Upper lobe of left lung (tissue), 6 donors: ENCODE measurements around the gene TMEM92. TPM values are rescaled to one million over a fixed set of nuclear protein-coding genes. Genes with fewer than 3 reads are reported as not detected.

ENCODE experiments used
- ATAC-seq, 2 donors: fragments of 200-7000 bp; cut with Tn5 transposase; one replicate each; pipeline ENCODE4 v1.9.1; 2022; ENCODE audit warnings: mild to moderate bottlenecking in 2 of 2, moderate library complexity in 2 of 2; ENCODE audit not compliant: low FRiP score in 2 of 2
- DNase-seq, 2 donors: peaks; one replicate each; pipeline ENCODE4 v3.0.0-alpha.2; 2019 to 2020
- H3K27ac ChIP-seq, 4 donors: fragments of 200-600 bp; sonication (generic); one replicate each; pipeline ENCODE4 v1.5.1; 2016 to 2019
- H3K27me3 ChIP-seq, 4 donors: fragments of 200-600 bp; sonication (generic); one replicate each; pipeline ENCODE4 v1.5.1; 2017 to 2019
- H3K36me3 ChIP-seq, 4 donors: fragments of 200-600 bp; sonication (generic); one replicate each; pipeline ENCODE4 v1.5.1; 2016 to 2019
- H3K4me1 ChIP-seq, 4 donors: fragments of 200-600 bp; sonication (generic); one replicate each; pipeline ENCODE4 v1.5.1; 2018 to 2019
- H3K4me3 ChIP-seq, 4 donors: fragments of 200-600 bp; sonication (generic); one replicate each; pipeline ENCODE4 v1.5.1; 2017 to 2019; ENCODE audit warnings: mild to moderate bottlenecking in 2 of 4, moderate library complexity in 1 of 4
- H3K9me3 ChIP-seq, 4 donors: fragments of 200-600 bp; sonication (generic); one replicate each; pipeline ENCODE4 v1.5.1; 2018 to 2019
- CTCF ChIP-seq, 6 experiments: fragments of 450-650 bp in 4 of 6; fragments of 200-600 bp in 2 of 6; sonication (generic) in 2 of 6; IDR thresholded peaks; one replicate each; pipeline ENCODE4 v1.5.1; 2016 to 2019; ENCODE audit warnings: antibody characterized with exemption in 6 of 6
- EP300 ChIP-seq, 4 donors: sonication (generic); formaldehyde crosslinking; IDR thresholded peaks; one replicate each; pipeline ENCODE4 v1.5.1; 2017; ENCODE audit warnings: antibody characterized with exemption in 4 of 4, control low read depth in 2 of 4
- POLR2A ChIP-seq, 4 donors: fragments of 450-650 bp; IDR thresholded peaks; one replicate each; pipeline ENCODE4 v1.5.1; 2016 to 2017; ENCODE audit warnings: antibody characterized with exemption in 4 of 4, mild to moderate bottlenecking in 2 of 4
- POLR2AphosphoS5 ChIP-seq, 2 donors: sonication (generic); formaldehyde crosslinking; IDR thresholded peaks; one replicate each; pipeline ENCODE4 v1.5.1; 2017; ENCODE audit warnings: antibody characterized with exemption in 2 of 2
- WGBS, 2 donors: methylation state at CpG; one replicate each; pipeline ENCODE4 v1.1.5; 2017 to 2018; 5-methylcytosine and 5-hydroxymethylcytosine counted together
- total RNA-seq, 6 donors: library from RNA; depleted of rRNA in 4 of 6; stranded (reverse); fragments of >200 nt in 4 of 6; gene quantifications; one replicate each; pipeline versions ENCODE4 v1.1.0 to v1.2.1, GENCODE V29; 2016 to 2021
- donor health status: DM: no; HTN: no; CAD: no; lungs with moderate emphysema.
- donor health status: DM: no; HTN: yes; CAD: no; lungs with severe emphysema.

Gene TMEM92
- total RNA-seq, 6 donors from 2014 or later, result 1.3 to 15.7 (median 3.8) TPM

- H3K36me3 ChIP-seq, result no peaks in the 10 kb centered on the region
- H3K9me3 ChIP-seq, result no peaks in the 10 kb centered on the region
- no peak overlapping the region for H3K27ac ChIP-seq
- 50 to 54% methylated on average over 4 of the region's 4 CpGs for WGBS, 2 donors
- ATAC-seq (no peak), DNase-seq (no peak)
- no peak overlapping the region for H3K4me3 ChIP-seq
- no peaks in the 10 kb centered on the region for H3K27me3 ChIP-seq
- no peaks in the 10 kb centered on the region for H3K4me1 ChIP-seq
- TF ChIP-seq POLR2AphosphoS5 (IDR thresholded peaks at IDR 0.05), result no peak
- no peak for TF ChIP-seq POLR2A (IDR thresholded peaks at IDR 0.05)
- TF ChIP-seq CTCF (IDR thresholded peaks at IDR 0.05), result no peak
- TF ChIP-seq EP300 (IDR thresholded peaks at IDR 0.05), result no peak
Measured at GRCh38 chr17:50239937-50240336, 34.3 kb upstream of the TMEM92 start.

- no peak for ATAC-seq
- WGBS, 2 donors, result 67 to 82% methylated on average over 1 of the region's 1 CpG
- Histone ChIP-seq H3K27me3 (no peaks in the 10 kb centered on the region), H3K4me3 (no peak overlapping the region), H3K9me3 (no peaks in the 10 kb centered on the region), H3K36me3 (no peaks in the 10 kb centered on the region), H3K4me1 (no peaks in the 10 kb centered on the region), H3K27ac (no peak overlapping the region)
- DNase-seq, result no peak
- TF ChIP-seq POLR2A (IDR thresholded peaks at IDR 0.05), result no peak
- no peak for TF ChIP-seq EP300 (IDR thresholded peaks at IDR 0.05)
- TF ChIP-seq CTCF (IDR thresholded peaks at IDR 0.05), result no peak
- no peak for TF ChIP-seq POLR2AphosphoS5 (IDR thresholded peaks at IDR 0.05)
Measured at GRCh38 chr17:50240851-50241250, 33.4 kb upstream of the TMEM92 start.

DNA sequence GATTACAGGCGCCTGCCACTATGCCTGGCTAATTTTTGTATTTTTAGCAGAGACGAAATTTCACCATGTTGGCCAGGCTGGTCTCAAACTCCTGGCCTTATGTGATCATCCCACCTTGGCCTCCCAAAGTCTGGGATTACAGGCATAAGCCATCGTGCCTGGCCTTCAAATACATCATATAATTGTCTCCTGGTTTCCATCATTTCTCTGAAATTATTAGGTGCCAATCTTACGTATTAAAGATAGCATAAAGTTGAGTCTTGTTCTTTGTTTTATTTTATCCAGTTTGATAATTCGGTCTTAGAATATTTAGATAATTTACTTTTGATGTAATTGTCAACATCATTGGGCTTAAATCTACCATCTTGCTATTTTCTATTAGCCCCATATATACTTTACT is 32.8 kb upstream of the TMEM92 start:
- Histone ChIP-seq H3K27ac (no peak overlapping the region), H3K27me3 (no peaks in the 10 kb centered on the region), H3K9me3 (no peaks in the 10 kb centered on the region), H3K4me3 (no peak overlapping the region), H3K4me1 (no peaks in the 10 kb centered on the region), H3K36me3 (no peaks in the 10 kb centered on the region)
- no peak for TF ChIP-seq POLR2A (IDR thresholded peaks at IDR 0.05)
- TF ChIP-seq EP300 (IDR thresholded peaks at IDR 0.05), result no peak
- no peak for TF ChIP-seq POLR2AphosphoS5 (IDR thresholded peaks at IDR 0.05)
- TF ChIP-seq CTCF (IDR thresholded peaks at IDR 0.05), result no peak
- ATAC-seq, result no peak
- DNase-seq, result no peak
- WGBS, 2 donors, result 79 to 81% methylated on average over 5 of the region's 5 CpGs

DNA sequence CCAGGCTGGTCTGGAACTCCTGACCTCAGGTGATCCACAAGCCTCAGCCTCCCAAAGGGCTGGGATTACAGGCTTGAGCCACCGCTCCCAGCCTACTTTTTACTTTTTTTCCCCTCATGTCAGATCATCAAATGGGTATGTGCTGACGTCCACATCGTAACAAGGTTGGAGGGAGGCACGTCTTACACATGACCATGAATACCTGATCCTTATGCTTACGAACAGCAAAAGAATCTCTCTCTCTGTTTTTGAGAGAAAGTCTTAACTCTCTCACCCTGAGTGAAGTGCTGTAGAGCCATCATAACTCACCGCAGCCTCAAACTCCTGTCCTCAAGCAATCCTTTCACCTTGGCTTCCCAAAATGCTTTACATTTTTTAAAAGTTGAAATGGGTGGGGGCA is 29.5 kb upstream of the TMEM92 start:
- no peaks in the 10 kb centered on the region for H3K4me1 ChIP-seq

More for the DNA sequence above, 29.5 kb upstream of the TMEM92 start:
- Histone ChIP-seq H3K9me3 (peaks cover 0 to 10% (median 2%) of the 10 kb centered on the region in 4 donors), H3K27ac (no peak overlapping the region), H3K4me3 (no peak overlapping the region), H3K27me3 (no peaks in the 10 kb centered on the region), H3K36me3 (no peaks in the 10 kb centered on the region)
- DNase-seq, result no peak
- WGBS, 2 donors, result 82 to 92% methylated on average over 6 of the region's 6 CpGs
- no peak for TF ChIP-seq POLR2A (IDR thresholded peaks at IDR 0.05)
- no peak for TF ChIP-seq EP300 (IDR thresholded peaks at IDR 0.05)
- TF ChIP-seq POLR2AphosphoS5 (IDR thresholded peaks at IDR 0.05), result no peak
- no peak for TF ChIP-seq CTCF (IDR thresholded peaks at IDR 0.05)
- ATAC-seq, result no peak
